WTC11 (cell line): Measurements from ENCODE around the gene CISH. TPM values are rescaled to one million over a fixed set of nuclear protein-coding genes. Genes with fewer than 3 reads are reported as not detected.
A peak's percentile ranks its signal among the peaks of the same experiment; 100 is the strongest.

Experiments used
- ATAC-seq: fragments of 200-7000 bp; cut with Tn5 transposase; 2 replicates; pipeline ENCODE4 v1.10.0; 2021; ENCODE audit warnings: mild to moderate bottlenecking, moderate library complexity
- CTCF ChIA-PET: fragments of 300-600 bp; sonication (Branson Sonifier 250); formaldehyde crosslinking; loops from one replicate; lab custom pipeline; 2021; ENCODE audit warnings: antibody characterized with exemption; lab: Charles Lee
- POLR2A ChIA-PET: fragments of 350-600 bp; sonication (Branson Sonifier 250); formaldehyde crosslinking; loops from one replicate; lab custom pipeline; 2021; ENCODE audit warnings: antibody characterized with exemption; lab: Charles Lee
- DNase-seq: peaks from one replicate; pipeline ENCODE4 v3.0.0; 2021; ENCODE audit warnings: low spot score
- H3K27ac Mint-ChIP-seq: 2 replicates; pipeline ENCODE4 v1.8.0; 2021; ENCODE audit warnings: mixed read lengths
- H3K27me3 Mint-ChIP-seq: 2 replicates; pipeline ENCODE4 v1.8.0; 2021; ENCODE audit warnings: low read depth, mild to moderate bottlenecking, moderate library complexity, mixed read lengths
- H3K36me3 Mint-ChIP-seq: 2 replicates; pipeline ENCODE4 v1.8.0; 2021; ENCODE audit warnings: mixed read lengths
- H3K4me1 Mint-ChIP-seq: 2 replicates; pipeline ENCODE4 v1.8.0; 2022; ENCODE audit warnings: mixed read lengths
- H3K4me3 Mint-ChIP-seq: 2 replicates; pipeline ENCODE4 v1.8.0; 2021; ENCODE audit warnings: mild to moderate bottlenecking, moderate library complexity, mixed read lengths
- H3K9me3 Mint-ChIP-seq: 2 replicates; pipeline ENCODE4 v1.8.0; 2021; ENCODE audit warnings: mixed read lengths
- AFF4 ChIP-seq: sonication (generic); formaldehyde crosslinking; IDR thresholded peaks from 2 replicates; pipeline ENCODE4 v1.8.1; 2023; ENCODE audit warnings: mild to moderate bottlenecking, missing genetic modification reagents, borderline replicate concordance
- FOXP1 ChIP-seq: sonication (generic); formaldehyde crosslinking; IDR thresholded peaks from 2 replicates; pipeline ENCODE4 v1.8.0; 2022; ENCODE audit warnings: missing genetic modification reagents, mild to moderate bottlenecking, moderate library complexity, borderline replicate concordance
- GABPB1 ChIP-seq: sonication (generic); formaldehyde crosslinking; IDR thresholded peaks from 2 replicates; pipeline ENCODE4 v1.8.1; 2023; ENCODE audit warnings: mild to moderate bottlenecking, missing genetic modification reagents
- GRHL2 ChIP-seq: fragments of 250-450 bp; sonication (Bioruptor Pico); IDR thresholded peaks from 2 replicates; pipeline ENCODE4 v1.8.0; 2022; ENCODE audit warnings: mild to moderate bottlenecking, moderate library complexity; ENCODE audit not compliant: insufficient replicate concordance, severe bottlenecking
- IRF1 ChIP-seq: sonication (generic); formaldehyde crosslinking; IDR thresholded peaks from 2 replicates; pipeline ENCODE4 v1.8.0; 2023; ENCODE audit warnings: missing genetic modification reagents
- KAT7 ChIP-seq: sonication (generic); formaldehyde crosslinking; IDR thresholded peaks from 2 replicates; pipeline ENCODE4 v1.8.1; 2023; ENCODE audit warnings: missing genetic modification reagents, mild to moderate bottlenecking, borderline replicate concordance
- MLX ChIP-seq: sonication (generic); formaldehyde crosslinking; IDR thresholded peaks from 2 replicates; pipeline ENCODE4 v1.8.1; 2023; ENCODE audit warnings: mild to moderate bottlenecking, missing genetic modification reagents, moderate library complexity
- MYBL2 ChIP-seq: sonication (generic); formaldehyde crosslinking; IDR thresholded peaks from 2 replicates; pipeline ENCODE4 v1.8.1; 2023; ENCODE audit warnings: mild to moderate bottlenecking, moderate library complexity, missing genetic modification reagents
- NR1H2 ChIP-seq: sonication (generic); formaldehyde crosslinking; IDR thresholded peaks from 2 replicates; pipeline ENCODE4 v1.9.0; 2021; ENCODE audit warnings: mild to moderate bottlenecking, moderate library complexity, missing genetic modification reagents
- OVOL2 ChIP-seq: fragments of 250-450 bp; sonication (Bioruptor Pico); IDR thresholded peaks from 2 replicates; pipeline ENCODE4 v1.9.0; 2021; ENCODE audit warnings: mild to moderate bottlenecking, borderline replicate concordance
- PRRX2 ChIP-seq: fragments of 250-450 bp; sonication (Bioruptor Pico); IDR thresholded peaks from 2 replicates; pipeline ENCODE4 v1.8.0; 2021; ENCODE audit warnings: mild to moderate bottlenecking
- RORB ChIP-seq: fragments of 250-450 bp; sonication (Bioruptor Pico); IDR thresholded peaks from 2 replicates; pipeline ENCODE4 v1.9.0; 2021; ENCODE audit warnings: mild to moderate bottlenecking
- ZBTB21 ChIP-seq: sonication (generic); formaldehyde crosslinking; IDR thresholded peaks from 2 replicates; pipeline ENCODE4 v1.8.1; 2023; ENCODE audit warnings: mild to moderate bottlenecking, missing genetic modification reagents, borderline replicate concordance
- ZNF317 ChIP-seq: sonication (generic); formaldehyde crosslinking; IDR thresholded peaks from 2 replicates; pipeline ENCODE4 v1.8.1; 2023; ENCODE audit warnings: low read depth, mild to moderate bottlenecking, moderate library complexity, missing genetic modification reagents, borderline replicate concordance
- ZNF396 ChIP-seq: fragments of 250-450 bp; sonication (Bioruptor Pico); IDR thresholded peaks from 2 replicates; pipeline ENCODE4 v1.8.0; 2021; ENCODE audit warnings: mild to moderate bottlenecking, moderate library complexity, borderline replicate concordance
- total RNA-seq: library from RNA; stranded (reverse); gene quantifications from 3 replicates; pipeline ENCODE4 v1.2.3, GENCODE V29; 2021
- TF ChIP-seq, protein P1 (sequence below): fragments of 250-450 bp; sonication (Bioruptor Pico); IDR thresholded peaks from 2 replicates; pipeline ENCODE4 v1.9.0; 2021; ENCODE audit warnings: mild to moderate bottlenecking

The CISH gene
- total RNA-seq, 1 experiment from 2014 or later = 2.4 TPM

DNA sequence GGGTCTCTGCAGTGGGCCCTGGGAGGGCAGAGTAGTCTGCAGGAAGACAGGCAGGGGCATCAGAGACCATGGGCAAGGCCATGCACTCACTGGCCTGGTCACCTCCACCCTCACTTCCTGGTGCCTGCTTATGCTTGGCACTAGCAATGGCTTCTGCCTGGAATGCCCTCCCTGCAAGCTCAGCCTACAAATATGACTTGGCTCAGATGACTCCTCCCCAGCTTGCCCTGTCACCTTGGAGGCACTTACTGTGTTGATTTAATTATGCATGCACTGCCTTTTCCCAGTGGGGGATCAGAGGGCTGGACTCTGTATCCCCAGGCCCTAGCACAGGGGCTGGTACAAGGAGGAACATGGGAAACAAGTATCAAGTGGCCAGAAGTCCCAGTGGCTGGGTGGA is 51.9 kb downstream of the CISH start:
- Mint-ChIP-seq H3K27me3 (peaks cover 9% of the 10 kb centered on the region), H3K27ac (0 out of 2 replicates have a peak overlapping the region, but pooled peaks have one; percentile 49), H3K36me3 (no peaks in the 10 kb centered on the region), H3K9me3 (no peaks in the 10 kb centered on the region), H3K4me3 (no peak overlapping the region), H3K4me1 (no peaks in the 10 kb centered on the region)
- ChIA-PET CTCF (no interaction called here), POLR2A (no interaction called here)
- TF ChIP-seq RORB (CRISPR knock-in tag) = no peak
- no peak for TF ChIP-seq ZNF396 (CRISPR knock-in tag)
- TF ChIP-seq MYBL2 (CRISPR knock-in tag) = no peak
- TF ChIP-seq ZNF317 (CRISPR knock-in tag) = no peak
- TF ChIP-seq KAT7 (CRISPR knock-in tag) = no peak
- no peak for TF ChIP-seq FOXP1 (CRISPR knock-in tag)
- TF ChIP-seq GRHL2 (CRISPR knock-in tag) = no peak
- no peak for TF ChIP-seq PRRX2 (CRISPR knock-in tag)
- no peak for TF ChIP-seq IRF1 (CRISPR knock-in tag)
- TF ChIP-seq AFF4 = no peak
- TF ChIP-seq MLX (CRISPR knock-in tag) = no peak
- no peak for TF ChIP-seq NR1H2 (CRISPR knock-in tag)
- DNase-seq (no peak), ATAC-seq (no peak)

- CTCF ChIA-PET = interaction anchor here (0.6 to 1.8 kb wide), 5 partner anchors 10 to 208 kb away, joined by 3 to 5 read pairs (median 5); partner anchors contain the start of genes C3orf18 and CISH
Observed at GRCh38 chr3:50557915-50558314, 53.7 kb downstream of the CISH start.

DNA sequence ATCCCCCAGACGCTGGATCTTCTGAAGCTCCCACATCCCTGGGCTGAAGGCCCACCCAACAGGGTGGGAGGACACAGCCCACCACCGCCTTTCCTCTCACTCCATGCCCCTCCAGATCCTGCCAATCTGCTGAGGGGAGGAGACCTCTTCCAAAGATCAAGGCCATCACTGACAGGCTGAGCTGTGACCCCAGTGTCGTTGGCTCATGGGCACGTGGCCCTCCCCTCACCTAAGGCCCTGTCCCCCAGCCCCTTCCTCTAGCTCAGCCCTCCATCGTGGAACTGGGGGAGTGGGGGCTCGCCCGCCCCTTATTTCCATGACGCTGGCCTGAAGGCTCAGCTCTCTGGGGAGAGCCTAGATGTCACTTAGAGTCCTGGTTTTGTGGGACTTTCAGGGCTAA is 54.5 kb downstream of the CISH start:
- TF ChIP-seq ZBTB21 (CRISPR knock-in tag) (no peak), GABPB1 (CRISPR knock-in tag) (peak; percentile 21; the same call in 1 of the 2 replicates)
- H3K36me3 Mint-ChIP-seq = no peaks in the 10 kb centered on the region
- ChIA-PET CTCF (interaction anchor here (0.6 to 3.3 kb wide), 7 partner anchors 9 to 208 kb away, joined by 3 to 12 read pairs (median 5); partner anchors contain the start of genes C3orf18, CISH and HEMK1), POLR2A (no interaction called here)
- DNase-seq (no peak), ATAC-seq (no peak)
- no peak overlapping the region for H3K4me3 Mint-ChIP-seq
- no peaks in the 10 kb centered on the region for H3K4me1 Mint-ChIP-seq
- no peak overlapping the region for H3K27ac Mint-ChIP-seq
- peaks cover 9% of the 10 kb centered on the region for H3K27me3 Mint-ChIP-seq
- H3K9me3 Mint-ChIP-seq = no peaks in the 10 kb centered on the region

More at GRCh38 chr3:50557915-50558314, 53.7 kb downstream of the CISH start:
- Mint-ChIP-seq H3K36me3 (no peaks in the 10 kb centered on the region), H3K27ac (no peak overlapping the region), H3K27me3 (peaks cover 9% of the 10 kb centered on the region), H3K4me3 (no peak overlapping the region), H3K4me1 (no peaks in the 10 kb centered on the region)
- POLR2A ChIA-PET = no interaction called here
- ATAC-seq (no peak), DNase-seq (no peak)
- TF ChIP-seq OVOL2 (CRISPR knock-in tag) = no peak
- TF ChIP-seq, protein P1, sequence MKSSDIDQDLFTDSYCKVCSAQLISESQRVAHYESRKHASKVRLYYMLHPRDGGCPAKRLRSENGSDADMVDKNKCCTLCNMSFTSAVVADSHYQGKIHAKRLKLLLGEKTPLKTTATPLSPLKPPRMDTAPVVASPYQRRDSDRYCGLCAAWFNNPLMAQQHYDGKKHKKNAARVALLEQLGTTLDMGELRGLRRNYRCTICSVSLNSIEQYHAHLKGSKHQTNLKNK = no peak
- TF ChIP-seq, all 79 proteins: peak for 0
- H3K9me3 Mint-ChIP-seq = no peaks in the 10 kb centered on the region

Other genes starting within 250 kb of the CISH start
- 22.0 to 23.4 TPM (median 22.3 TPM) in 3 replicates for gene CACNA2D2, start 108.1 kb downstream of the CISH start, total RNA-seq
- gene C3orf18, start 44.0 kb downstream of the CISH start, total RNA-seq = 11.5 to 14.0 TPM (median 12.1 TPM) in 3 replicates
- 15.2 to 20.9 TPM (median 15.8 TPM) in 3 replicates for gene HEMK1, start 42.3 kb downstream of the CISH start, total RNA-seq
- 52.7 to 60.2 TPM (median 54.4 TPM) in 3 replicates for gene MAPKAPK3, start 5.4 kb upstream of the CISH start, total RNA-seq
- 5.2 to 5.6 TPM (median 5.5 TPM) in 3 replicates for gene DOCK3, start 63.2 kb upstream of the CISH start, total RNA-seq